Measurements from ENCODE around the gene SYDE2.

- TF ChIP-seq POLR2A (IDR thresholded peaks at IDR 0.05): peak in 1 of 2 donors; percentile 26
- TF ChIP-seq CTCF (IDR thresholded peaks at IDR 0.05): peak in 2 of 6 experiments; percentile 15 to 27
Observed at GRCh38 chr1:85201340-85202091, 700 bp upstream of the SYDE2 start.

Data from Peyer's patch (tissue), 4 donors.